Ureter (tissue), 1 donor: ENCODE measurements around the gene TNFAIP8. TPM values are rescaled to one million over a fixed set of nuclear protein-coding genes. Genes with fewer than 3 reads are reported as not detected.

Experiments
- DNase-seq: peaks from one replicate; pipeline ENCODE4 v3.0.0-alpha.2; 2020; ENCODE audit warnings: low spot score
- total RNA-seq: library from RNA; stranded (reverse); gene quantifications from one replicate; pipeline ENCODE4 v1.2.4, GENCODE V29; 2023
- donor health status: DM: yes; HTN: yes; CAD: no.

TNFAIP8 gene
- total RNA-seq, 1 donor from 2014 or later: 25.3 TPM

DNA sequence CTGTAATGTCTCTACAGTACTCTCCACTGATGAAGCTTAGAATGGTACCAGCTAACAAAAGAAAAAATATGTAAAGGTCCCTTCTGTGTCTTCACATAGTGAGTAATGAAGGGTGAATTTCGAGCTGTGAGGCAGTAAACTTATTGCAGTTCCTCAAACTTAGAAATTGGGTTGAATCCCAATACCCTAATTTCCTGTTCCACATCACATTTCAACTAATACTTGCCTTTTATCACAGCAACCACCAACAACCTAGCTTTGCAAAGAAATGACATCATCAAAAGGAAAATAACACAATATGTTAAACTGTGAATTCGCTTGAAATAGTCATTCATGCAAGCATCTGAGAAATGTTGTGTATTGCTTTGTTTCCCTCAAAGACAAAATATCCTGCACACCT is 9.4 kb upstream of the TNFAIP8 start:
- no peak for DNase-seq

DNA sequence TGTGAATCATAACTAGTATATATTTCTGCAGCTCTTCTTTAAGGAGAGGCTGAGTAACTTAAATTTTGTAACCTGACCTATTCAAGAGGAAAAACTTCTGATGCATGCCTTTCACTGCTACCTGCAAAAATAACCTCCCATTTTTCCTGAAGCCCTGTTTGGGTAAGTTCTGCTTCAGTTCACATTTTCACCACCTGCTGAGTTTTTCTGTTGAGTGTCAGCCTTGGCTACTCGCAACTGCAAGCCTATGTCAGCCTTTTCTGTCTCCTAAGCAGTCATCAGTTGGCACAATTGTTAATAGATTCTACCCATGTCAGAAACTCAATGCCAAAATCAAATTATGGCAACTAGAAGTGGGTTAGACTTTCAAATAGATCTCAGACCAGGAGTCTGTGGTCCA is 8.2 kb upstream of the TNFAIP8 start:
- DNase-seq: no peak

DNA sequence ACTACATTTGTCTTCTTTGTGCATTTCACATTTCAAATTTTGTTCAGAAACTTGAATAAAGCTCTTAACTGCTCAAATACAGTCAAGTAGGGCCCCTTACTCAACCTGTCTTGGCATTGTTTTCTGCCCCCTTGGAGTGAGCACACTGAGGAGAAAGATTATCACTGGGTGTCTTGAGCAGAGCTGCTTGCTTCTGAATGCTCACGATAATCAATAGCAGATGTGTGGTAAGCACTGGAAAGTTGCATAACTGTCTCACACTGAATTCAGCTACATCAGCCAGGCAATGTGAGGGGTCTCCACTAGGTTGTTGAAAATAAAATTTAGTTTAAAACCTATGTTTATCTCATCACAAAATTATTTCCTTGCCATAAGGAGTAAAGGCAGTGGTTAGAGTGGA is 7.8 kb upstream of the TNFAIP8 start:
- DNase-seq: no peak

DNA sequence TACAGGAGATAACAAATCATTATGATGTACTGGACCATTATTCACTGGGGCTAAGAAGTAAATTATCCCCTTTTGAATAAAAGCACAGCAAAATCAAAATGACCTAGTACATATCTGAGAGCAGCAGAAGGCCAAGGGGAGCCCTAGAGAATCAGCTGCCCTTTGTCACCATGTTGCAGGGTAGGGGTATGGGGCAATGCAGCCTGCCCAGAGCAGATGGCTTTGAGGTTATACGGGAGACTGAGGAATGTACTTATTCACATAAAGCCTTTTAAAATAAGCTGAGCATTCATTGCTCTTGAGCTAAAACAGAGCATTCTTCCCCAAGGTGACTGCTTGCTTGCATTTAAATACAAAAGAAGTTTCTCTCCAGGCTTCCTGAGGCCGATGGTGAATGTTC is 2.6 kb upstream of the TNFAIP8 start:
- DNase-seq: no peak

DNA sequence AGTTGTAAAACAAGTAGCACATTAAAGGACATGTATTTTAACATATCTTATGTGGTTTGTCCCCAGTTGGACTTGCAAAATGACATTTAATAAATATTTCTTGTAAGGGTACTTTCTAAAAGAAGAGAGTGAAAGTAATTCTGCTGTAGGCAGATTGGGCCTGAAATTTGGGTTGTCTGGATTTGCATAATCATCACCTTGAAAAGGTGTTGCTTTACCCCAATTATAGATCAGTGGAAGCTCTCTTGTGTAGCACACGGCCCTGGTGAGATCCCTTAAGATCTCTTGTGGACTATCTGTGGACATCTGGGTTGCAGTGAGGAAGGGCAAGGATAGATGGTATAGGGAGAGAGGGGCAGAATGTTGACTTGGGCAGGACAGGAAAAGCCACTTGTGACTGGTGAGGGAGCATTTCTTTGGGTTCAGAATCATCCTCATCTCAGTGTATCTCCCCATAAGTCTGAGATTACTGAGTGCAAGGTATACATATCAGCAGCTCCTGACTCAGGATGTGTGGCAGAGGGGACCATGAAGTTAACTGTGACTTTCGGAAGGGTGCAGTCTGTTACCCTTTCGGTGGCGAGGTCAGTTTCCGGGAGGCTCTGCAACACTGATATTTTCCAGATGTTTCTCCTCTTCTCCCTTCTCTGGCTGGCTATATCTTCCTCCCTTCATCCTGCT is 2.0 kb upstream of the TNFAIP8 start:
- no peak for DNase-seq

DNA sequence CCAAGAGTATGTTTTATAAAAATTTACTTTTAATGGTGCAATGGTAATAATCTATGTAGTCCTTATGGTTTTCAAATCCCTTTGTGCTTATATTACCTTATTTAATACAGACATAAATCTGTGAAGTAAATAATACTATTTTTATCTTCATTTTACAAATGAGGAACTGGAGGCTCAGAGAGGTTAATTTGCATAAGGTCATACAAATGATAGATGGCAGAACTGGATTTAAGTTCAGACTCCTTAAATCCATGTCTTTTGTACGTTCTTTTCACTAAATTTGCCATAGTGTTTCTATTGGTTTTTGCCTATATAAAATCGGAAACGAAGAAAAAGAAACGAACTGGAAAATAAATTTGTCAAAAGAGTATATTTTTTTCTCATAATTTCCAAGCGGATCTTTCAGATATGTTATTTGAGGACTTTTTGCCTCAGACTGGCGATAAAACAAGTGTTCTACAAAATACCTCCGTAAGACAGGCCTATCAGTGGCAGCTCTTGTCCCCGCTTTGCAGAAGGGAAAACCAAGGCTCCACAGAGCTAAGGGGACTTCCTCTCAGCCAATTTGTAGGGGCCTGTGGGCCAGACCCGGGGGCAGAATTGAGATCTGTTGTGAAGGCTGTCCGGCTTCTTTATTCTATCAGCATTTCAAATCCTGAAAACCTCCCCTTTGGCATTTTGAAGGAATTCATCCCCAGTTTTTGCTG is 1.1 kb upstream of the TNFAIP8 start:
- DNase-seq: no peak

DNA sequence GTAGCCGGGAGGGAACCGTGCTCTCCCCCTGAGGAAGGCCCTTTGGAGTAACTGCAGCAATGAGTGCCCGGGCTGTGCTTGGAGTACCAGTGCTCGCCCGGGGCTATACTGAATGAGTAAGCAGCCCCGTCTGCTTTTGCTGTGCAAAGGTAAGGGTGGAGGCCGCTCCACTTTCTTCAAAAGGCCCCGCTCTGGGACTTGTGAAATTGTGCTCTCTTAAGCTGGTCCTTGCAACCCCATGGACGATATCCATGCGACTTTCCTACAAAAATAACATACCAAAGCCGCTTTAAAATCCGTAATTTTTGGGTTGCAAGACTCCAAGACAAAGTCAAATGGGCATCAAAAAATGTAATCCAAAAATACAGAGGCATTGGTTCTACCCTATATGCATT is 578 bp upstream of the TNFAIP8 start:
- DNase-seq: peak; percentile 62

DNA sequence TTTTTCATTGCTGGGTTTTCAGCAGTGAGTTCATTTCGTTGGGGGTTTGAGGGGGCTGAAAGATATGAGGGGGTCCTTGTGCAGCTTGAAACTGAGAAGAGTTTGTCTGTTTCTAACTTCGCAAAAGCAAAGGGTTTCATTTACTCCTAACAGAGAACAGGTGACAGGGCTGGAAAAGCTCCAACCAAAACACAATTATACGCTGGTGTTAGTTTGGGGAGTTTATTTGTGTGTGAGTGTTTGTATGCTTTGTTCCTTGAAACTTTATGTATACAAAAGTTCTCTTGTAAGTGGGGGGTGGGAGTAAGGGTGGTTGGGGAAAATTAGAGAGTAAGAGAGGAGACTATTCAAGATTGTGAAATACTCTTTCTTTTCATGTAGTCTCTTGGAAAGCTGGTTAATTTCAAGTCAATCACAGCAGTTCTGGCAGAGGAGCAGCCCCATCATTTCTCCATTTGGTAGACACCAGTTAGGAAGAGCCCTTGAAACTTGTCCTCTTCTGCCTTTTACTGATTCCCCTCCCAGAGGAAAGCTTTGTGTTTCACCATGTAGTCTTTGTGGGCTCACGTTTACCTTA is 881 bp downstream of the TNFAIP8 start:
- DNase-seq: no peak

DNA sequence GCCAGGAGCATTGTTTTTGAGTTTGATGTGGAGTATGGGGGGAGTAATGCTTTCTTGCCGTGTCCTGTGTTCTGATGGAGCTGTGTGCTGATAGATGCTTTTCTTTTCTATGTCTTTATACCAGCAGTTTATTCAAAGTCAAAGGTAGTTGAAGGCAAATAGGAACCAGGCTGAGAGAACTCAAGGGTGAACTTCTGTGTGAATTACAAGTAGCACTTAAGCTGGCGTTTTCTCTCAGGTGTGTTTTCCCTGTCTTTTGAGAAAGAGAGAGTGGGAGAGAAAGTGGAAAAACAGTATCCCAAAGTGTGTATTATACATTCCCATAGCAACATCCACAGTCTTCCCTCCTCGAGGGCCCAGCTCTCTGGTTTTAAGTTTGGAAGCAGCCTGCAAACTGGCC is 1.5 kb downstream of the TNFAIP8 start:
- no peak for DNase-seq

DNA sequence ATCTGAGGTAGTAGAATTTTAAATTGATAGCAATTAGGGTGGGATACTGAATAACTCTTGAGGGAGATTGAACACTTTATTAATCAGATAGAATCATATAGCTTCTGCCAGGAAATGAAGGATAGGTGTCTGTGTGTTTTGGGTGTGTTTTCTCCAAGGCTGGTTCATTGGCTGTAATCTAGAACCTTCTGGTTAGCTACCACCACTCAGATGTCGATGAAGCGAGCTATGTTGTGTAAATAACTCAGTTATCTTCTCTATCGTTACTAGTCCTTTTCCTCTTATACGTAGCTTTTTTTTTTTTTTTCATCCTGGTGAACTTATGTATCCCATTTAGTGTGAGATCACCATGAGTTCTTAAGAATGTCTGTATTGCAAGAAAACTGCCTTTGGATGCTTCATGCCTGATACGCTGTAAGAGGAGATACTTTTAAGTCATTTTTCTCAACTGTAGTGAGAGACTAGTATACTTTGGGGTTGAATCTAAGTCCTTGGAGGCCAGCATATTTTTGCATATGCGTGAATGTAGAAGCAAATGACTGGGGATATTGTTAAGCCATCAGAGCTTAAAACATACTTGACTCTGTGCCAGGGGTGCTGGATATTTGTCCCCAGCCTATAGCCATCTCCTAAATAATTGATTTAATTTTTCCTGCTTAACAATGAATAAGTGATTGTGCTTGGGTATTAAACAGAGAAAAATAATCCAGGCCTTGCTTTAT is 2.1 kb downstream of the TNFAIP8 start:
- no peak for DNase-seq

DNA sequence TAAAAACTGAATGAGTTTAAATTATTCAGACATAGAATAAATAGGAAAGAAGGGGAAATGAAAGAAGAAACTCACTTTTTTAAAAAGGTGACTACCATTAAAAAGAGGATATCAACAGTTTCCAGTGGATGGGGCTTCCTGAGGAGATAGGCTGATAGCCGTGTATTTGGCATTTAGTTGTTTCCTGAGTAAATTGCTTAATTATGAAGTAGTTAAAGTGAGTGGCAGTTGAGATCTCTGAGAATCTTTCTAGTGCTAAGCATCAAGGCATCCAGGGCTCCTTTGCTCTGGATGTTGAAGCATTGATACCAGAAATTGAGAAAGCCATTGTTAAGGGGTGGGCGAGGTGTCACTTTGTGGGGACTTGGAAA is 2.7 kb downstream of the TNFAIP8 start:
- DNase-seq: no peak

DNA sequence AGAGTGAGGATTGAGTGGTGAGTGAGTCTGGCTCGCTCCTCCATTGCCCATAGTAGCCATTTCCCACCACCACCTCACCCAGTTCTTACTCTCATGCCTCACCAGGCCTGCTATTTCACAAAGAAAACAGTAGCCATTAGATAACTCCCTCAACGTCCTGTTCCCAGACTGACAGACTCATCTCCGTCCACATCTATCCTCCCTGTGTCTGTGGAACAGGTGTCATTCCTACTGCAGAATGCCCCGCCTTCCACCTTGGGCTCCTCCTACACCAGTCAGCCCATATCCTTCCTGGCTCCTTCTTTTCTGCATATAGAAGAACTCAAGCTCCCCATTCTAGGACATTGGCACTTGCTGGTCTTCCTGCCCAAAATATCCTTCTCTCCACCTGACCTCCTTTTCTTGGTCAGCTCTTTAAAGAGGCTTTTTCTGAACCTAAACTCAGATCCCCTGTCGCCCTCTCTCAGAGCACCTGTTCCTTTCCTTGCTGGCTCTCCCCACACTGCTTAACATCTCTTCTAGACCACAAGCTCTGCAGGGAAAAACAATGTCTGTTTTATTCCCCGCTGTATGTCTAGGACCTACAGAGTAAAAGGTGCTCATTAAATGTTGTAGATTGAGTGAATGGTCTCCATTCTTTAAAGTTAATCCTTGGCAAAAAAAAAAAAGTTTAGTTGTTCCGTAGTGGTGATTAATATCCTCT is 3.2 kb downstream of the TNFAIP8 start:
- no peak for DNase-seq

DNA sequence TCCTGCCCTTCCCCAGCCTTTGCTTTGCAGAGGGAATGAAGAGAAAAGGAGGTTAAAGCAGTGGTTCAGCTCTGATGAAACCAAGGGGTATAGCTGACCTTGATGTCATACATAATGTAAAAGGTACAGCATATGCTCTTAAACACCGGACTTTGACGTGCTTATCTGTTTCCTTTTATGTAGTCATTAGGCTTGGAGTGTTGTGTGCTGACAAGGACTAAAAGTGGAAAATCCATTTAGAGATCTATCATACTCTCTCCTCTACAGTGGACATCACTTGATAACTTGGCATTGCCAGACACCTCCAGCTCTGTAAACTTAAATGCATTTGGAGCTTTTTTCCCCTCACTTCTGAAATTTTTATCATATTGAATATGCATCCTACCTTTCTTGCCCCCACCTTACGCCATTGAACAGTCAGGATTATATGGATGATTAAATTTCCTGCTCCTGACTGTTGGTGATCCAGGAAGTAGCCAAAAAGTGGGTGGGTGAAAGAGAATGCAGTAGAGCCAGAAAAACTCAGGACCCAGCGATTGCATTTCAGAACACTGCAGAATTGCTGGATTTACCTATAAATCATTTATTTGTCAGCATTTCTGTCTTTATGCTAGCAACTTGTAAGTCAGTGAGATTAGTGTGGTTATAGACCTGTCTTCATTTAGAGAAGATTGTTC is 4.1 kb downstream of the TNFAIP8 start:
- no peak for DNase-seq

DNA sequence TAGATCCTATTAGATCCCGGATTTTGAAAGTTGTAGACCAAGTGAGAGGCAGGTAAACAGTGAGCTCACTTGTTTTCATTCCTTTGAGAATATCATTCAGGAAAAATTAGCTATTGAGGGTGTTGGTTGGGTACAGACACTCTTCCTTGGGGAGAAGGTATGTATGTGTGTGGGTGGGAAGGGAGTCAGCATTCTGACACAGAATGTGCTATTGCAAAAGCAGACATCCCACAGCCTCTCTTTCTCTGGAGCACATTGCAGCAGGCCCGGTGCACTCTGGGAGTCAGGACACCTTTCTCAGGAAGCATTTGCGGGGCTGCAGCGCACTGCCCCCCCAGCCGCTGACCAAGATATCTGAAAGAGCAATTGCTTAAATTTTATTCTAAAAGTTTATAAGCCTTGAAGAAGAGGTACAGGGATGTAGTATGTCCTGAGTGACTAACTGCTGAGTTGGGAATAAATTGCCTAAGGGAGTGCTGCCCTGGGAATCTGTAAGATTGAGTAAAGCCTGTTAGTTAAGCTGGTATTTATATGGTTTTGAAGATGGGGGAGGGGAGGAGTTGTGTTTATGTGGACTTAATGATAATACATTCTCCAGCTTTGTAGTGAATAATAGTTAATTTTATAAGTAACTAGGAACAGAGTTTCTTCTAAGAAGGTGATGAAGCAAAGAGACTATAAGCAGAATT is 5.2 kb downstream of the TNFAIP8 start:
- DNase-seq: no peak

DNA sequence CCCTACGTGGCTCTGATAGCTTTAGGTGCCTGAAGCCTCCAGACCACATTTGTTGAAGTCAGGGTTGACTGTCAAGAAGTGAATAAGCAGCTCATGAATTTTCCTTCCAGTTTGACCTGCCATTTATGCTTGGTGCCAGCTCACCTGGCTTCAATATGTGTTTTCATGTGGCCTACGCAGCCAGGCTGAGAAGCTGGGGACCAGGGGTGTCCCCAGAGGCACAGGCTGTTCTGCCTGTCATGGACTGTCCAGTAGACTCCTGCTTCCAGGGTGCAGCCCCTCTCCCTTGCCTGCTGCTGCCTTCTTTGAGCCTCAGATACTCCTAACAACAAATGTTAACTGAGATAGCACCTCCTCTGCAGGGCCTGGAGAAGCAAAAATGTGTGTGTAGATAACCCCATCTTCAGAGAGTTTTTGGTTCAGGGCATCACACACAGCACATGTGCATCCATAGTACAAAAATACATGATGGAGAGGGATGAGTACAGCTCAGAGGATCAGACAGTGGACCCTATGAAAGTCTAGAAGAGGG is 5.8 kb downstream of the TNFAIP8 start:
- DNase-seq: no peak

DNA sequence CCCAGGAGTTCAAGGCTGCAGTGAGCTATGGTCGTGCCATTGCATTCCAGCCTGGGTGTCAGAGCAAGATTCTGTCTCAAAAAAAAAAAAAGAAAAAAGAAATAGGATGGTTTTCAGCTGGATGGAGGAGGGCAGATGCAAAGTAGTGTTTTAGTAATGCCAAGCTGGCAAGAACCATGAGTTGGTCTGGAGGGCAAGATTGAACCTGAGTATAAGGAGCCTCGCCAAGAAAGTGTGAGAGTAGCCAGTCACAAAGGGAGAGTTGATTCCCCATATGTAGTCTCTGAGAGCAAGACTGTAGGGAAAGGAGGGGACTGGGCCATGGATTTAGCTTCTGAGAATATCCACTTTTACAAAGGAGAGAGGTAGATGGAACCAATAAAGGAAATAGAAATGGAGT is 6.9 kb downstream of the TNFAIP8 start:
- DNase-seq: no peak

DNA sequence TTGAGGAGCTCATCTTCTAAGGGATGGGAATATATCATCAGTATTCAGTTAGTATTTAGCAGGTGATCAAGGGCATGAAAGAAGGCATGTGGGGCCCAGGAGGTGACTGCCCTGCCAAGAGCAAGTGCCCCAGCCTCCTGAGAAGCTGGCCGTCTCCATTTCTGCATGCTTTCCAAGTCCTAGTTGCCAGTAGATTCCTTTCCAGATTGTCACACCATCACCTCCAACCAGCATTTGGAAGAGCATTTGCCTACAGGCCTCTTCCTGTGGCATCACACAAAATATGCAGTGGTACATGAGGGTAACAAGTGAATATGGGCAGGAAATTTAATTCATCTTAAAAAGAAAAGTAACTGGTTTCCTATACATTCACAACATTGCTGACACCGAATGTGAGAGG is 7.5 kb downstream of the TNFAIP8 start:
- no peak for DNase-seq

DNA sequence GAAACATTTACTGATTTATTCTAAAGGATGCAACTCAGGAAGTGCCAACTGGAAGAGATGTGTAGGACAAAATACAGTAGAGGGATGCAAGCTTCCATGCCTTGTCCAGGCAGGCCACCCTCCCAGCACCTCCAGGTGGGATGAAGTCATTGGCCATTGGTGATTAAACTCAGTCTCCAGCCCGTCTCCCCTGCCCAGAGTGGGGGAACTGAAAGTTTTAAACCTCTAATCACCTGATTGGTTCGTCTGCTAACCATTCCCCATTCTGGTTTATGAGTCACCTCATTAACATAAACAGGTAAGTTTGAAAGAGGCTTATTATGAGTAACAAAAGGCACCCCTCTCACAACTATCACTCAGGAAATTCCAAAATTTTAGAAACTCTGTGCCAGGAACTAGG is 8.1 kb downstream of the TNFAIP8 start:
- no peak for DNase-seq

DNA sequence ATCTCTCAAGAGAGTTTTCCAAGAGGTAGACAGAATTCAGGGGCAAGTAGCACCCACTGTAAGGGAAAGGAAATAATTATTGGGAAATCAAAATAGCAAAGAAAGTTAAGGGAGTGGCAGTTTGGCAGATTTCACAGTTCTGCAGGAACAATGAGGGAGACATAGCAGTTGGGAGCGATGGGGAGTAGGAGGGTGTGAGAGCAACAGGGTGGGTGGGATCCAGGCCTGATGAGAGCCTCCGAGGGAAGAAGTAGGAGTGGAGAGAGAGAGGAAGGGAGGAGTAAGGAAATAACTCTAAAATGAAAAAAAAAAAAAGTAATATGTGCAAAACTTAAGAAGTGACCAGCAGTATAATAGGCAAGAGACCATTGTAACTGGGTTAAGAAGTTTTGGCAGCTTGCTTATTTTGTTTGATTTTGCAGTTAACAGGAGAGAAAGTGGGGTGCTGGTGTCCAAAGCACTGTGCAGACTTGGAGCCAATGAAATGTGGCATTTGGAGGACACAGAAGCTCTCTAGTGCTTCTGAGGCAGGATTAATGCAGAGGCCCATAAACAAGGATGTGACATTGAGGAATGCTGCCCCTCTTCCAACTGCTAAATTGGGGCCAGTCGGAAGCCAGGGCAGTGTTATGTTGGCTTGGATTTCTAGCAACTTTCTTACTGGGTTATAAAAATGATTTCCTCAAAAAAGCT is 10.2 kb downstream of the TNFAIP8 start:
- no peak for DNase-seq

DNA sequence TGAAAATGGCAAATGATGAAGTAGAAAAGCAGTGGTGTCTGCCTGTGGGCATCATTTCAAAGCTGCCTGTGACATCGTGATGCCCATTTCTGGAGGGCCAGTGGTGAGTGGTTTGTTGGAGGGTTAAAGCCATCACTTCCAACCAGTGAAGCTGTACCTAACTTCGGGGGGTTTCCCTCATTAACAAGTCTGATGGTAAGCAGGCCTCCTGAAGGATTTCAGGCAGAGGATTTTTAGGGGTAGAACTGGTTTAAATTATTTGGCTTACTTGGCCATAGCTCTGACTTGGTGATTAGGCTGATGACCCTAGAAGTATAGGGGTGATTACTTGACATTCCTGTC is 10.7 kb downstream of the TNFAIP8 start:
- no peak for DNase-seq
